GM19372 (cell line): ENCODE data around the gene ARHGAP8.
"Not testable (repeated sequence)": the region's sequence is repeated elsewhere in the genome, so short reads cannot be mapped to it uniquely, and the experiment has no call there.

Experiments
- ATAC-seq: cut with Tn5 transposase; IDR thresholded peaks from one replicate; pipeline ENCODE4 v1.9.1; 2021; ENCODE audit warnings: mild to moderate bottlenecking, low read depth, moderate library complexity; ENCODE audit not compliant: unreplicated experiment

Gene ARHGAP8

GRCh38 chr22:44895296-44896055 is 143.1 kb downstream of the ARHGAP8 start:
- ATAC-seq, result no peak

DNA sequence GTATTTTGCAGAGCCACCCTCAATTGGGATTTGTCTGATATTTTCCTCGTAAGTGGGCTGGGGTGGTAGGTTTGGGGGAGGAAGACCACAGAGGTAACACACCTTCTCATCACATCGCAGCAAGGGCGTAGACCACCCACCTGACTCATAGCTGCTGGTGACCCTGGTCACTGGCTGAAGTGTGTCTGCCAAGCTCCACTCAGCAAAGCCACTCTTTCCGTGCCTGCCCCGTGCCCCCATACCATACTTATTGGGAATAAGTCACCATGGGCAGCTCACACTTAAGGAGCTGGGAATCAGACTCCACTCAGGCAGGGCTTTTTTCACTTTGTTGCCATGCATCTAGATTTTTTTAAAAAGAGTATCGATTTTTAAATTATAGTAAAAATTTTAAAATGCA is 145.9 kb downstream of the ARHGAP8 start:
- no peak for ATAC-seq

GRCh38 chr22:44901301-44901700 is 148.9 kb downstream of the ARHGAP8 start:
- ATAC-seq, result no peak

DNA sequence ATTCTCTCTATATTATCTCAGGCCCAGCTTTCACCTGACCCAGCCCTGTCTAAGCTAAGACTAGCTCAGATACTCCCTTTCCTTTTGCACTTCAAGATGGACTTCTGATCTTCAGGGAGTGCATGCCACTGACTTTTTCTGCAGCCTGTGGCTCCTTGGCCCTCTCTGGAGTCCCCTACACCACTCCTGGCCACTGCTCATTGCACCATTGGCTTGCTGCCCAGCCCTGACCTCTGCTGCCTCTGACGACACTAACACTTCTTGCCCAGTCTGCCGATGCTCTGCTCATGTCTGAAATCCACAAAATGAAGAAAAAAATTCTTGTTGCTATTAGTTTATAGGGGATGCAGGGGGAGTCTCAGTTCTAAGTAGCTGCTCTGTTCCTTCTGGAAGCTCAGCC is 150.8 kb downstream of the ARHGAP8 start:
- ATAC-seq, result not testable (repeated sequence)

DNA sequence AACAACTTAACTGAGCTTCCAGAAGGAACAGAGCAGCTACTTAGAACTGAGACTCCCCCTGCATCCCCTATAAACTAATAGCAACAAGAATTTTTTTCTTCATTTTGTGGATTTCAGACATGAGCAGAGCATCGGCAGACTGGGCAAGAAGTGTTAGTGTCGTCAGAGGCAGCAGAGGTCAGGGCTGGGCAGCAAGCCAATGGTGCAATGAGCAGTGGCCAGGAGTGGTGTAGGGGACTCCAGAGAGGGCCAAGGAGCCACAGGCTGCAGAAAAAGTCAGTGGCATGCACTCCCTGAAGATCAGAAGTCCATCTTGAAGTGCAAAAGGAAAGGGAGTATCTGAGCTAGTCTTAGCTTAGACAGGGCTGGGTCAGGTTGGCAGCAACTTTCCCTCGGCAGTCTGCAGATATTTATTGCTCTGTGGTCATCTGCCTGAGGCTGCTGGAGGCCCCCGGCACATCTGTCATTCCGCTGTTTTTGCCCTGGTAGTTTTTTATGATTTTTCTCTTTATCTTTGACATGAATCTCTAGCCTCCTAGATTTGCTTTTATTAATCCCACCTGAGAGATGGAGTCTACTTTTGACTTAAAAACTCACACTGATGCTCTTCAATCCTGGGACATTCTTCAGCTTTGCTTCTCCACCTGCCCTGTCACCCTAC is 152.2 kb downstream of the ARHGAP8 start:
- ATAC-seq, result not testable (repeated sequence)

DNA sequence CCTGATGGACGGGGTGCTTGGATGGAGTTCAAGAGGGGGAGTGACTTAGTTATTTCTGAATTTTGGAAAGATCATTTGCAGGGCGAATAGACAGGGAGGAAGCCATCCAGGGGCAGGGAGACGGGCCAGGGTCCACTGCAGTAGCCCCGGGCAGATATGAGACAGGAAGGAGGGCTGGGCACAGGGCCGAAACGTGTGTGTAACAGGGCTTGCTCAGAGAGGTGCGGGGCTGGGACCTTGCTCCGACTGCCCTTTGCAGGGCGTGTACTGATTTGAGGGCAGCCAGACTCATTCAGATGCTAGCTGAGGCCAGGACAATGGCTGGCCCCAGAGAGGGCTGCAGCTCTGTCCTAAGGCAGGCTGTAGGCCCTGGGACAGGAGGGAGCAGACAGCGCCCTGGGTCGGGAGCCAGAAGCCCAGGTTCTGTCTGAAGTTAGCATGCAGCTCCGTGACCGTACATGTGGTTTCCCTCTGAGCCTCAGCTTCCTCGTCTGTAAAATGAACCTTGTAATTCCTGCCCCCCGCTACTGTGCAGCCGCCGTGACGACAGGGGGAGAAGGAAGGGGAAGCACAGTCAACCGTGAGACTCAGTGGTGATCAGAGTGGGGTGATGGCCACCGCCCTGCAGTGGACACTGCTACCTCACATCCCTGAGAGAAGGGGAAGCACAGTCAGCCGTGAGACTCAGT is 154.0 kb downstream of the ARHGAP8 start:
- no peak for ATAC-seq

DNA sequence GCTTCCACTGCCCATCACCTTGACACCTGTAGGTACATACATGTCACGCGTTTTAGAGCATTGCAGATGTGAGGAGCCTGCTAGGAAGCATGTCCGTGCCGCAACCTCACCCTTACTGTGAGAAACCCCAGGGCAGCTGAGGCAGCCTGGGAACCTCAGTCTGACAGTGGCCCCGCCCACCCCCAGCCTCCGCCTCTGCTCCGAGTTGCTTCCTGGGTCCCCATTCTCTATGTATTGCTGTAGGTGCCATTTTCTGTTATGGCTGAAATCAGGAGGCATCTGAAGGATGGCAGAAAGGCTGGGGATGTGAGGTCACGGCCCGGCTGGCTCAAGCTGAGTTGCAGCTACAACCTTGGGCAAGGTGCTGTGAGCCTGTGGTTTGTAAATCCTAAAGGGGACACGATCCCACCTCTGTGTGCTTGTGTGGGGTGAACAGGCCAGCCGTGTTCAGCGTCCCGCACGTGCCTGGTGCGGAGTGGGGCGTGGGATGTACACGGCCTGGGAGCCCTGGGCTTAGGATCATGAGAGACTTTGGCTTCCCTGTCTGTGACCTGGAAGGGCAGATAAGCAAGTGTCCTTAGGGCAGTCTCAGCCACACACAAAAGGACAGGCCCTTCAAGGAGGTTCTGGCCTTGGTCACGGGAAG is 154.7 kb downstream of the ARHGAP8 start:
- no peak for ATAC-seq

GRCh38 chr22:44907765-44908737 is 155.7 kb downstream of the ARHGAP8 start:
- ATAC-seq, result no peak

DNA sequence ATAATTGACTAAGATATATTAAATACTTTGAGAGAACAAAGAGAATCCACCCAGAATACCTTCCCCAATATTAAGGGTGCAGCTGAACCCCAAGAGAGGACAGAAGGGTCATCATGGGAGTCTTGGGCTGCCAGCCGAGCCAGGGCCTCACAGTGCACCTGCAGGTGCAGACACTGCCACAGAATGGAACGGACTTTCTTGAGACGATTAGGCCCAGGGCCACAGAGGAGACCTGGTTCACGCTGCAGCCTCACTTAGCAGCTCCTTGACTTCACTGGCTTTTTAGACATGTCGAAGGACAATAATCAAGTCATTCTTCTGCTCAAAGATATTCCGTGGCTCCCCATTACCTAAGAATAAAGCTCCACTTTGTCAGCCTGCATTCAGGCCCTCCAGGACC is 156.9 kb downstream of the ARHGAP8 start:
- ATAC-seq, result no peak
